Measurements from ENCODE around the gene FRMD4A.
A peak's percentile ranks its signal among the peaks of the same experiment; 100 is the strongest.

The FRMD4A gene

DNA sequence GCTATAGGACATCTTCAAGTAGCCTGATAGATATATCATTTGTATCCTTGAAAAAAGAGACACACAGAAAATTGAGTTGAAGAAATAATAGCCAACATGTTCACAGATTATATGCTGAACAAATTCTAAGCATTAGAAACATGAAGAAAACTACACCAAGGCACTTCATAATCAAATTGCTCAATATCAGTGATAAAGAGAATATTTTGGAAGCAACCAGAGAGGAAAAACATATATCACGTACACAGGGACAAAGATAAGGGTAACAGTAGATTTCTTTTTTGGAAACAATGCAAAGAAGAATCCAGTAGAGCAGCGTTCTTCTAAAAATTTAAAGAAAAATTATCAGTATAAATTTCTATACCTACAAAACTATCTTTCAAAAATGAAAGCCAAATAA is 6.0 kb upstream of the FRMD4A start:
- DNase-seq = no peak

DNA sequence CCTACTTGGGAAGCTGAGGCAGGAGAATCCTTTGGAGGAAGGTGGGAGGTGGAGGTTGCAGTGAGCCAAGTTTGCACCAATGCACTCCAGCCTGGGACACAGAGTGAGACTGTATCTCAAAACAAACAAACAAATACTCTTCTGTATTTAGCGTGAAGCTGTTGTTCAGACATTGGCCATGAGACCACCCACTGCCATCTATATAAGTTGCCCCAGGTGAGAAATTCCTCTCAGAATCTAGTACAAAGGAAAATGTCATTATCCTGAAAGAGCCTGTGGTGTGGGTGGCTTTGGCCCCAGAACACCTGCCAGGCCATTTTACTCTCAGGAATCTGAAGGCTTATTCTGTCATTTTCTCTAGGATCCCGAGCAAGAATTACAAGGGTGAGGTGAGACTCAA is 4.0 kb upstream of the FRMD4A start:
- no peak for DNase-seq

DNA sequence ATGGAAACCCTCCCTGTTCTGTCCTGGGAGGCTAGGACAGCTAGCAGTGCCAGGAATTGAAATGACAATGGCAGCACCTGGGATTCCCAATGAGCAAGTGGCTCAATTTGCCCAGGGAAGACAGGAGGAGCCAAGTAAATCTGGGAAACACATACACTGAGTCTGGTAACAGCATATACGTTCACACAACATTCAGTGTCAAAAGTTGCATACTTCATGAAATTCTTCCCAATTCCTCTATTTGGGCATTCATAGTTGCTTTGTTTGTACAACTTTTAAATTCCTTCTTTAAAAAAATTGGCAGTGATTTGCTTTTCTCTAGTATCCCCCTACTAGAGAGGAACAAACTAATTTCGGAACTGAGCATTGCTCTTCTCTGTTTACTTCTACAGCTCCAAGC is 2.9 kb upstream of the FRMD4A start:
- no peak for DNase-seq

DNA sequence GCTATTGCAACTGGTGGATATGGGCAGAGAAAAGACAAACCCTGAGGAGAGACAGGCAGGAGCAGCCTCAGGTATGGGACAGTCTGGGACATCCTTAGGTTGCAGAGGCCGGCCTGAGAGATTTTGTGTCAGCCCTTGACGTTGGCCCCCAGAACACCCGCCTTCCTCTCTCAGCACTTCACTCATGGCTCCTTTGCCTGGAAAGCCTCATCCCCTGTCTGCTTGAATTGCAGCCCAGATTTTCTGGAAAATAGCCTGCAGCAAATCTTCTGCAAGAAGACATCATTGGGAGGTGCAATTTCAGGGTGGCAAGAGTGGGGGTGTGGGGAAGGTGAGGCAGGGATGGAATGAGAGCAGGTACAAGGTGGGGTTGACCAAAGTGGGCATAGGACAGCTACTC is 2.2 kb upstream of the FRMD4A start:
- no peak for DNase-seq

DNA sequence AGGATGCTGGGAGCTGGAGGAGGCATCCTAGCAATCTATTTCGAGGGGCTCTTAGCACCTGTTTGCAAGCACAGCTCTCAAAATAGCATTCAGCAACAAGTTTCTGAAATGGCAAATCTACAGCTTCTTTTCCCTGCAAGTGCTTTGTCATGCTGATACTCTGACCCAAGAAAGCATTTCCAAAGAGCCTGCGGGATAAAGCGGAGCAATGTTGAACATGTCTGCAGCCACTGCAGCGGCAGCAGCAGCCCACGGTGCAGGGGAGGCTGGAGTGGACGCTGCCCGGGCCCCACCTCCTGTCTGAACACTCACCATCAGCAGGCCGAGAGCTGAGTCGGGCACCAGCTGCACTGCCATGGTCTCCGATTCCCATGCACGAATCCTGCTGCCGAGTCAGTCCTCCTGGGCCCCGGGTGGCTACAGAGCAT is 964 bp downstream of the FRMD4A start:
- peak; percentile 68 for DNase-seq

DNA sequence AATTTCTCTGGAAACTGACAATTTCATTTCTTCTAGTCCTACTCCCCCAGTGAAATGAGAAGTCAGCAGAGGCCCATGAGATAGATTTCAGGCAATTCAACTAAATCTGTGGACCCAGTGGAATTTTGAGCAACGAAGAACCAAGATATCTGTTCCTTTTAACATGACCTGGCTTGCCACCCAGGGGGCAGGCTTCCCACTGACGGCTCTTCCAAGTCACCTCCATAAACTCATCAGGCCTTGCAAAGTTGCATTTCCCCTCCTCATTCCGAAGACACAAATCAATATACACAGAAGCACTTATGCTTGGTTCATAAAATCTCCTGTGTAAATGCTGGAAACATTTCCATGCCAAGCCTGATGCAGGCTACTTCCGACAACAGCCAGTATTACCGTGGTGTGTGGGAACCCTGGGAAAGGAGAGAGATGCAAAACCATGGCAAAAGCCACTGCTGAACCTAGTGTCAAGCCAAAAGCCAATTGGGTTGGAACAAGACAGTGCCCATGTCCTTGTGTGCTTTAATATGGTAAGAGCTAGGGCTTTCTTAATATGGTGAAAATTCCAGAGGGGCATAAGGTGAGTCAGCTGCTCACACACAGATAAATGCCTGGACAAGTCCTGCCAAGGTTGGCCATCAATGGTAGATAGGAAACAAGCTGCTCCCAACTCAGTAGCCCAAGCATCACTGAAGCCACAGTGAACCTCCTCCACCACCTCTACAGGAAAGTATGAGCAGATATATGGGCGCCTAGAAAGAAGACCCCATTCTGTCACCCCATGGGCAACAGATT is 1.6 kb downstream of the FRMD4A start:
- no peak for DNase-seq

DNA sequence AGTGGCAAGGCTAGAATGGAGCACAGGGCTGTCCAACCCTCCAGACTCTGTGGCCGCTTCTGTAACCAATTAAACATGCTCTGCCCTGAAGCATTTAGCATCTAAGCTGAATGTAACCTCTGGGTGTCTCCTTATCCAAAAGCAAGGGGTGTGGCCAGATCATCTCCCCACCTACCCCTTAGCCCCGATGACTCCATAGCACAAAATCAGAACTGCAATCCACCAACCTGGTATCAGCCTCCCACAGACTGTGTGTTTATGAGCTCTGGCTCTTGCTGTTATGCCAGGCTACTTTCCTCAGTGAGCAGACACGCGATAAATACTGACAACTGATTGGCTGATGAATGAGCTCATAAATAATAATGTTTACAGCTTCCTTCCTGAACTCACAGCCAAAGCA is 3.2 kb downstream of the FRMD4A start:
- DNase-seq = no peak

DNA sequence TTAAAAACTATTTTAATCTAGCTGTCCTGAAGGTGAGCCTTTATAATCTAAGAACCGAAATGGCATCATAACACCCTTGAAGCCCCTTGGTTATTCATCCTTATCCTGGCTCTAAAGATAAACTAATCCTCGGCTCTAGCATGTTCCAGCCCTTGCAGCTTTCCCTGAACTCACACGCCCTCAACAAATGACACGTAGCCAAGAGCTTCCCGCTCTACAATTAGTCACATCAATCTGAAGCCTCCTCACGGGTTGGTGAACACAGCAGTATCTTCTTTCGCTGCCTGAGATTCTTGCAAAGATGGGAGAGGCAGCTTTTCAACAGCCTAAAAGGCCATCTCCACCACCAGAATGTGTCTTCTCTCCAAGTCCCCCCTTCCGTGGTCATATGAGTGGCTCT is 4.1 kb downstream of the FRMD4A start:
- DNase-seq = no peak

DNA sequence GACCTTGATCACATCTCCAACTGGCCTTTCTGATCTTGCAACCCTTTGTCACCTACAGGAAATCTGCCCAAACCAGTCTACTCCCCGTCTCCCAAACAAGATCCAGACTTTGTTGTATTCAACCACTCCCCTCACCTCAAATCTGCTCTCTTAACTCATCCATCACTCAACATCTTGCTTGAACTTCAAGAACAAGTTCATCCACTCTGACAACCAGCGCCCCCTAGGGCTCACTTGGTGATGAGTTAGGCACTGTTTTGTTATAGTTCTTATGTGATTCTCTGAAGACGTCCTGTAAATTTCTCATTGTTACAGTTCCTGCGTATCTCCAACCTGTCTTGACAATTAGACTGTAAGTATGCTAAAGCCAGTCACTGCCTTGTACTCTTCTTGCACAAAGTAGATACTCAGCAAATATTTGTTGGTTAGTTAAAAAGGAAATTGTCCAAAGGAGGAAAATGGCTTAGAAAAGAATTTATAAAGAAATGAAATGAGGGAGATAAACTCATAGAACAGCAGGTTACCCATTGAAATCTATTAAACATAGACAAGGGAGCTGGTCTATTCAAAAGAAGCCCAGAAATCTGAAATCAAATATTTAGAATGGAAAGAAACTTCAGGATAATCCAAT is 5.3 kb downstream of the FRMD4A start:
- DNase-seq = peak; percentile 66

DNA sequence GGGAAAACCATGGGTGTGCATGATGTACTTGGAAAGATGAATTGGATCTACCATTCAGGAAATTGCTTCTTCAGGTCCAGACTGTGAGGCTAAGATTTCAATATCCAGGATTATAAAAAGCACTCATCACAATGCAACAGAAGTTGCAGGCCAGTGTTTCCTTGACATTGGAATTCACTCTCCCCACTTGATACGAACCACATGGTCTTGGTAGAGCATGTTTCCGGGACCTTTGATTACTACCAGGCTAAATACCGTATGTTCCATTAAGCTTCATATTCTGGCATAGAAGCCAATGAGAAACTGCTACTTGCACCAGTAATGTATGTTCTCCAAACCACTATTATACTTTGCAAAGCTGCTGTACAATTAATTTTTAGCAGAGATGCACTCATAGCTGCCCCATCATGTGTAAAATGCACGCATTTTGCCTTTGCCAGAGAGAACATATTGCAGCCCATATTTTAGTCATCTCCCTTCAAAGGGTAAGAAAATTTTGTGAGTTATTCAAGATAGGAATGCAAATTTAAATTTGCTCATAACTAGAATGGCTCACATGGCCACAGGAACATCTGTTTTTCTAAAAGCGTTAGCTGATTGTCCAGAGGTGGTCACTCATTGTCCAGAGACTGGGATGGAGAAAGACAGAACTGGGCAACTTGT is 8.1 kb downstream of the FRMD4A start:
- DNase-seq = no peak

DNA sequence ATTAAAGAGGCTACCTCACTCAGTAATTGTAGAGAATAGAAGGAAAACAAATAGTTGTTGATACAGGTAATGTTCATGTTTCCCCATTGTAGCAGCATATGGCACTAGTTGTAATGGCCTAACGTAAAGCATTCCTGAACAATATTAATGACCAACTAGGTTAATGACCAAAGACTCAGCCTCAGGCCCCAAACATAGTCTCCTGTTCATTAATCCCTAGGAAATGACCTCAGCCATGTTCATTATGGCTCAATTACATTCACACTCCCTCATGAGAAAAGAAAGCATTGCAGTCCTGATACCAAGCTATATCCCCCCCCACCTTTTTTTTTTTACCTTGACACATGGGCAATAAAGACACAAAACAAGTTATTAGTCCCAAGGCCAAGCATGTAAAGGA is 12.7 kb downstream of the FRMD4A start:
- no peak for DNase-seq

DNA sequence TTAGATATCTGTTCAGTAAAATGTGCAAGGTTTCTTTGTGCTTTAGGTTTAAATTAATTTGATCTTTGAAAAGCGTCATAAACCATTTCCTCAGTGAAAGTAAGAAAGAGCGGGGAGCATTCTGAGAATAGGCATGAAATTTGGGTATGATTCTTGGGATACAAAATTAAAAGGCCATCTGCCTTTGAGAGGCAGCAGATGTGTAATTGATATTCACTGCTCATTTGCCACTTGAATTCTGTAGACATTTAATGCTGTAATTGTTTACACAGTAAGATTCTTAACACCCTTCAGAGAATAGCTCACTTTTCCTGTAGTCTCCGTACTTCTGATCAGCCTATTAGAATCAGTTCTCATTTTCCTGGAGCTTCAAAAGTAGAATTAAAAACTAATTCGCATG is 18.7 kb downstream of the FRMD4A start:
- DNase-seq = no peak

DNA sequence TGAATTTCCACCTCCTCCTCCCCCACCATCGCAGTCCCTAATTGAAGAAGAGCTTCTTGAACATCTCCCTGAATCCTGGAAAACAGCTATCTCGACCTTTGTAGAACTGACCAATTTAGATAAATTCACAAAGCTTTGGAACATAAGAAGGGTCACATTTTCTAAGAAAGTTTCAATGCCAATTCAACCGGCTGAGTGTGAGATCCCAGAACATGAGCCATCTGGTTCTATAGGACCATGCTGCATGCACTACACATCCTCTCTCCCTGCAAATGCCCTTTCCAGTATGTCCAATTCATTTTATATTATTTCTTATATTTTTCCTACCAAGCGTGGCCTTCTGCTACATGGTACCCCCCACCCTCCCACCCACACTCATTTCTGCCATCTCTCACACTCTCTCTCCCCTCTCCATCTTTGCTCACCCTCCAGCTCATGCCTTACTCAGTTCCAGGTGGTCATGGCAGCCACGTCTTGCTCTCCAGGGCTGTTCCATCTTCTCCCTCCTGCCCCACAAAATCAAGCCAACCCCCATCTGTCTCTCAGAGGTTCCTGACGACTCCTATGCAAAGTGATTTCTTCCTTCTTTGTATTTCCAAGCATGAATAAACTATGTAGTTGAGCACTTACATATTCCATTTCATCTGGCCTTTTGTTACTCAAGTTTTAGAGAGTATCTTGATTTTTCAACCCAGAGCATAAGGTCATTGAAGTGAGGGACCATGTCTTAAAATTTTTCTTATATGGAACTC is 19.3 kb downstream of the FRMD4A start:
- no peak for DNase-seq

DNA sequence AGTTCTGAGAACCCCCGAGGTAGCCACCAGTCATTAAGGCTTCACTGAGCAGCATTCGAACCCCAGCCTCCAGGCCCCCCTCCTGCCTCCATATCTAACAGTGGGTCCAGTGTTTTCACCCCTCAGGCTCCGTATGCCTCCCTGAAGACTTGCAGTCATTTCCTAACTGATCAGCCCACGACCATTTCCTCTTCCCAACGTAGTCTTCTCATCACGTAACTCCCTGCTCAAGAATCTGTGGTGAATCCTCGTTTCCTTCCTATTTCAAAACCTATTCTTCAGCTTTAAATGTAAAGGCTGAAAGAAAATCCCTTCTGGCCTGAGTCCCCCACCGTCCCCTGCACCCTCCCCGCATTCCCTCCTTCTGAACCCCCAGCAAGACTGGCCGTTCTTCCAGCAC is 21.1 kb downstream of the FRMD4A start:
- DNase-seq = no peak

DNA sequence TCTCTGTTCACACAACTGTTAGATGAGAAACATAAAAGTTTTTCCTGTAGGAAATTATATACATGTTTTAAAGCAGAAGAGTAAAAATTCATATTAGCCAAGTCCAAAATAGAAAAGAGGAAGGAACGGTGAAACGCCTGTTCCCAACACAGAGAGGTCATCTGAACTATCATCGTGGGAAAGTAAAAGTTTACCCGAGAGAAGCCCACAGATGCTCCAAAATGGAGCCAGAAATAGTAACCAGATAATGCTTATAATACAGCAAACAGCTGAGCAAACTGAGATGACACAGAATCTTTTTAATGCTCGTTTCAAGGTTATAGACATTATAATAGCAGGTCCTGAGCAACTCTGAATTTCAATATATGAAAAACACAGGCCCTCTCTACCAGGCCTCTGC is 24.5 kb downstream of the FRMD4A start:
- DNase-seq = no peak

DNA sequence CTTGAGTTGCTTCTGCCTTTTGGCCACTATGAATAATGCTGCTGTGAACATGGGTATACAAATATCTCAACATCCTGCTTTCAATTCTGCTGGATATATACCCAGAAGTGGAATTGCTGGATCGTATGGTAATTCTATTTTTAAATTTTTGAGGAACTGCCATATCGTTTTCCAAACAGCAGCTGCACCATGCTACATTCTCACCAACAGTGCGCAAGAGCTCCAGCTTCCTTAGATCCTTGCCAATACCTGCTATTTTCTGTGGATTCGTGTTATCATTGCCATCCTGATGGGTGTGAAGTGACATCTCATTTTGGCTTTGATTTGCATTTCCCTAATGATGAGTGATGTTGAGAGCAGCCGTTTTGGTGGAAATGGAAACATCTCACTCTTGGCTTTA is 26.7 kb downstream of the FRMD4A start:
- DNase-seq = no peak

DNA sequence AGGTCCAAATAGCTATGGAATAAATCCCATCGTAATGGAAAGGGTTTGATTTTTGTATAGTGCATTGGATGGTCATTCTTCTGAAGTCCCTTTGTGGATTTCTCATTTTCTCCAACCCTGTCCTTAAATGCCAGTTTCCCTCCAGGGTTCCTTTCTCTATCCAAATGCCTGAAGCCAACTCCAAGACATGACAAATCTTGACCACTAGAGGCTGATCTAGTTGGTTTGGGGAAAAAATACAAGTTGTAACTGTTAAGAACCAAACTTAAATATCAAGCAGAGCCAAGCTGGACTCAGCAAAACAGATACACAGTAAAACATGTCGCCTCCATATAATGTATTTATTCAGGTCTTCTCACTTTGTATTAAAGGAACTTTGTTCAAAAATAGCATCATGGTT is 28.7 kb downstream of the FRMD4A start:
- no peak for DNase-seq

DNA sequence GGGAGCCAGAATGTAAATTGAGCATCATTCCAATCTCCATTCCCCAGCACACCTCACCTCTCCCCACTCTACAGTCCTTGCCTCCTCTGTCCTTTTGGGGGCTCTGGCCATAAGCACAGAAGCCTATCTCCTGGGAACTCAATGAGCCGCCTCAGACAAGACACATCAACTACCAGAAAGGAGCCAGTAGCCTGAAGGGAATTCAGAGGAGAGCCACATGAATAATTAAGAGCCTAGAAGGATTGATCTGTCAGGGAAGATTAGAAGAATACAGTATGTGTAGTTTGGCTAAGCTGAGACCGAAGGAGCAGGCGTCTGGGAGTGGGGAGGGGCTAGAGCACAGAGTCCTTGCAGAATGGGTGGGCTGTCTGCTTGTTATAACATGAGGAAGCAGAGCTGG is 31.2 kb downstream of the FRMD4A start:
- DNase-seq = peak; percentile 57

DNA sequence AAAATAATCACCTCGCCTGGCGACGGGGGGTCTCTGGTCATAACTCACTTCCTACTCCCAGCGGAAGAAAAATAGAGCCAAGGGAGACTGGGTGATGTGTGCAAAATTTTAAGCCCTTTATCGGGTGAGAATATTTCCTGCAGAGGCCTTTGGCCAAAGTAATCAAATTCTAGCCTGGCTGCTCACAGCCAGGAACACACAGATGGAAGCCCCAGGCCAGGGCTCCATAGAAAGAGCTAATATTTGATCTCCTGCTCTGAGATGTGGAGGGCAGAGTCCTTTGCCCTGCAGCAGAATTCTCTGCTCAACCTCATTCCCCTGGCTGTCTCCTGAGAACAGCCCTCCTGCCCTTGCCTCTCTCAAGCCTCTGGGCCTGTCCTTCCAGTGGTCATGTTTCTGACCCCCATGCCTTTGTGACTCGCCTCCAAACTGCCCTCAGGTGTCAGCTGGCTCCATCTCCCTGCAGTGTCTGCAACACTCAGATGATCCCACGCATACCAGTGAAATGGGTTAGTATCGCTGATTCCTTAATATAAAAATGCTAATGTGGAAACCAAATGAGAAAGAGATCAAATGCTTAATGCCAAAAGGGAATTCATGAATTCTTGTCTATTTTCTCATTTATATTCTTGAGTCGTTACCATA is 34.5 kb downstream of the FRMD4A start:
- DNase-seq = peak; percentile 88

DNA sequence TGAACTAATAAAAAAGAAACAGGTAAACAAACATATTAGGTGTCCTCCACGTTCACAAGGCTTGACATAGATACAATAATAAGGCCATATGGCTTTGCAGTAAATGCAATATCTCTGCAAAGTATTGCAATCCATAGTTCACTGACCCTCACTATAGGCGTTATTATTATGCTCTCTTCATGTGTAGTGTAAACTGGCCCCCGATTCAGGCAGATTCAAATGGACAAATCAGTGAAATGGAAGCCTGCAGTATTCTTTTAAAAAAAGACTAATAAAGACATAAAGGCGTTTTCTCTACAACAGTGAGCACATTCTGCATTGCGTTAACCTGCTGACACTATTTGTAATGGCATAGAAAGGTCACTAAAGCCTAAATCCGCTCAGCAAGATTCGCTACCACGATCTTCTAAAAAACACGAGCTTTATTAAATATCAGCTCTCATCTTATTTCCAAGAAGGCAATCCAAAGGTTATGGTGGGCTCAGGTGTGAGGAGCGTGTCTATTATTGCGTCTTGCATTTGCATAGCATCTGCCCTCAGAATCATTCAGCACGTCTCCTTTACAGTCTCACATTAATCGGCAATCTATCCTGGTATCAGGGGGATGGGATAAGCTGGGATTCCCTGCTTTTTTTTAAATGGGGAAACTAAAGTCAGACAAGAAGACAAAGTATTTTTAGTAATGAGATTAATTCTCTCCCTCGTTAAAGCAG is 36.2 kb downstream of the FRMD4A start:
- DNase-seq = no peak

DNA sequence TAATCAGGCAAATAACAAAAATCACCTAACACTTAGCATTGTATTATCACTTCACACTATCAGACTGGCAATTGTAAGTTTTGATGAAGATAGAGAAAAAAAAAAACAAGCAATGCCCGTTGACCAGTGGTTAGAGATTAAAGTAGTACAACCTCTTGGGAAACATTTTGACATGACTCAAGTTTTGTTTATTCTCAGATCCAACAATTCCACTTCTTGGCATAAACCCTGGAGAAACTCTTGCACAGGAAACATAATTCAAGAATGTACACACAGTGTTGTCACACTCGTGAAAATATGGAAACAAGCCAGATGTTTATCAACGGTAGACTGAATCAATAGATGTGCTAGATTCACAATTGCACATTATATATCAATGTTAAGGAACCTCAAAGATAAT is 37.2 kb downstream of the FRMD4A start:
- no peak for DNase-seq

DNA sequence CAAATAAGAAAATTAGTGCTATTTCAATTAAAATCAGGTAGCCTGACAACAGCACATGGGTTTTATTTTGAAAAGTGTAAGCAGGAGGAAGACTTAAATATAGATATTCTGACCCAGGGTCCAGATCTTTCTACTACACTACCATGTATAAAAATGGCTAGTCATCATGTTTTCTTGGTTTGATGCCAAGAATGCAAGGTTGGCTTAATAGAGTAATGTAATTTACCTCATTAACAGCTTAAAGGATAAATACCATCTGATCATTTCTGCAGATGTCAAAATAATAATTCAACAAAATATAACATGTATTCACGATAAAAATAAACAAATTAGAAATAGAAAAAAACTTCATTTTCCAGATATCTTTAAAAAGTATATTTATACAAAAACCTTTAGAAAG is 39.4 kb downstream of the FRMD4A start:
- no peak for DNase-seq
